Panc1 (cell line): Measurements from ENCODE around the gene NTNG1. TPM values are rescaled to one million over a fixed set of nuclear protein-coding genes. Genes with fewer than 3 reads are reported as not detected.

Experiments
- ATAC-seq: fragments of 200-7000 bp; cut with Tn5 transposase; 2 replicates; pipeline ENCODE4 v1.9.1; 2020; ENCODE audit warnings: mild to moderate bottlenecking, moderate library complexity
- BruUV-seq: library from RNA; stranded (reverse); fragments of 400-500 nt; replicated peaks from 2 replicates; lab custom pipeline; 2021; lab: Mats Ljungman, UMichigan
- CTCF ChIA-PET: fragments of 300-600 bp; sonication (Branson Sonifier 250); formaldehyde crosslinking; loops from one replicate; lab custom pipeline; 2022; ENCODE audit warnings: antibody characterized with exemption; lab: Charles Lee
- POLR2A ChIA-PET: fragments of 300-600 bp; sonication (Branson Sonifier 250); formaldehyde crosslinking; loops from one replicate; lab custom pipeline; 2022; ENCODE audit warnings: antibody characterized with exemption; lab: Charles Lee
- DNase-seq: peaks from one replicate; pipeline ENCODE4 v3.0.0-alpha.2; 2010; ENCODE audit warnings: low read depth, low spot score
- H3K27ac ChIP-seq: 2 replicates; pipeline ENCODE4 v1.5.1; 2011; ENCODE audit warnings: mild to moderate bottlenecking, low read length, inconsistent platforms
- H3K27me3 ChIP-seq: fragments of 200-500 bp; sonication (Bioruptor generic); 2 replicates; pipeline ENCODE4 v1.6.0; 2014; ENCODE audit warnings: low read length, inconsistent platforms; ENCODE audit not compliant: control insufficient read depth, insufficient read depth
- H3K36me3 ChIP-seq: fragments of 200-500 bp; sonication (Bioruptor generic); 2 replicates; pipeline ENCODE4 v1.5.1; 2014; ENCODE audit warnings: inconsistent platforms, mild to moderate bottlenecking, low read length, moderate library complexity; ENCODE audit not compliant: control insufficient read depth, insufficient read depth
- H3K4me1 ChIP-seq: 2 replicates; pipeline ENCODE4 v1.5.1; 2011; ENCODE audit warnings: inconsistent platforms, mild to moderate bottlenecking, low read length, moderate library complexity; ENCODE audit not compliant: control insufficient read depth, insufficient read depth
- H3K4me3 ChIP-seq, 2 experiments: 2 replicates each; pipeline ENCODE4 v1.5.1; 2011 to 2012; ENCODE audit warnings: low read depth in 2 of 2, low read length in 2 of 2, mild to moderate bottlenecking in 2 of 2, inconsistent platforms in 1 of 2, moderate library complexity in 1 of 2
- H3K9me3 ChIP-seq: fragments of 200-500 bp; sonication (Bioruptor generic); 2 replicates; pipeline ENCODE4 v1.5.1; 2014; ENCODE audit warnings: low read depth, mild to moderate bottlenecking, inconsistent platforms, low read length, moderate library complexity; ENCODE audit not compliant: control insufficient read depth, insufficient read depth
- POLR2AphosphoS5 ChIP-seq: IDR thresholded peaks from 2 replicates; pipeline ENCODE4 v1.6.1; 2012; ENCODE audit warnings: mild to moderate bottlenecking, low read depth, low read length, moderate library complexity
- SIN3A ChIP-seq: IDR thresholded peaks from 2 replicates; pipeline ENCODE4 v1.6.1; 2012; ENCODE audit warnings: low read depth, mild to moderate bottlenecking, low read length, moderate library complexity, borderline replicate concordance; ENCODE audit not compliant: insufficient read depth
- TCF7L2 ChIP-seq: IDR thresholded peaks from 2 replicates; pipeline ENCODE4 v1.6.1; 2011; ENCODE audit warnings: mild to moderate bottlenecking, low read depth, low read length, inconsistent platforms
- in situ Hi-C: cut with HindIII; loops from 2 replicates; pipeline ENCODE4 v1.10.0; 2016; ENCODE audit warnings: low sequenced_read_pairs, low pct_unique_long_range_greater_than_20kb
- intact Hi-C: fragments of 100-400 bp; cut with micrococcal nuclease; formaldehyde crosslinking; loops from one replicate; pipeline ENCODE4 v1.10.0; 2022; ENCODE audit not compliant: unreplicated experiment
- total RNA-seq: library from RNA; stranded (reverse); gene quantifications from one replicate; pipeline ENCODE4 v1.2.1, GENCODE V29; 2021; ENCODE audit not compliant: unreplicated experiment
- TF ChIP-seq, protein P1 (sequence below): fragments of 450-650 bp; IDR thresholded peaks from 2 replicates; pipeline ENCODE4 v1.5.1; 2017; ENCODE audit warnings: mild to moderate bottlenecking
- TF ChIP-seq, protein P2 (sequence below), 2 experiments: IDR thresholded peaks; 2 replicates each; pipeline ENCODE4 v1.6.1; 2011 to 2012; ENCODE audit warnings: low read depth in 2 of 2, control low read depth in 1 of 2, low read length in 1 of 2, mild to moderate bottlenecking in 1 of 2, moderate library complexity in 1 of 2; ENCODE audit not compliant: insufficient read depth in 1 of 2

Gene NTNG1
- total RNA-seq, 1 experiment from 2014 or later = 0.13 TPM

DNA sequence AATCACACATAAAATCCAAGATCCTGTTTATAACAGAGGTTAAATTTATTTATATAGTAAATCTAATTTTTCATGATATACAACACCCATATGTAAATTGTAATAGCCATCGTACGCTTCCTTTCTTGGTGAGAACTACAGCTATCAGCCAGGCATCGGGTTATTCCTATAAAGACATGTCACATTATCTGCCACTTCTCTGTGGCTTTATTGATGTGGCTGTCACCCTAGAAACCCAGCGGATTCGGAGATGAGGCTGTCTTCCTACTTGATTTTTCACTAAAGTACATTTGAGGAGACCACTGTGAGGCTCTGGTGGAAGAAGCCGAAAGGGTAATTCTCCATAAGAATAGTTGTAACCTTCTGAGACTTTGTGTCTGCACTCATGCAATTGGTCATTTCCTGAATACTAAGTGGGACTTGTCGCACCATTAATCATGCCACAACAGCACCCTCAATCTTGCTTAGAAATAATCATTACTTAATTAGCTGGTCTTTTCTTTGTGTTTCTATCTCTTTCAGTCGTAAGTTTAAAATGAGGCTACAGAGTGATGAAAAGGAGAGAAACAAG lies 106.0 kb downstream of the NTNG1 start:
- no peak for DNase-seq
- ATAC-seq = no peak
- Histone ChIP-seq H3K27me3 (no peaks in the 10 kb centered on the region), H3K9me3 (no peaks in the 10 kb centered on the region), H3K36me3 (no peaks in the 10 kb centered on the region), H3K27ac (no peak overlapping the region), H3K4me1 (no peaks in the 10 kb centered on the region), H3K4me3 (no peak overlapping the region)
- intact Hi-C loops (no loop called here), in situ Hi-C loops (no loop called here)
- ChIA-PET CTCF (no interaction called here), POLR2A (no interaction called here)
- no peak for TF ChIP-seq POLR2AphosphoS5
- TF ChIP-seq, protein P1, sequence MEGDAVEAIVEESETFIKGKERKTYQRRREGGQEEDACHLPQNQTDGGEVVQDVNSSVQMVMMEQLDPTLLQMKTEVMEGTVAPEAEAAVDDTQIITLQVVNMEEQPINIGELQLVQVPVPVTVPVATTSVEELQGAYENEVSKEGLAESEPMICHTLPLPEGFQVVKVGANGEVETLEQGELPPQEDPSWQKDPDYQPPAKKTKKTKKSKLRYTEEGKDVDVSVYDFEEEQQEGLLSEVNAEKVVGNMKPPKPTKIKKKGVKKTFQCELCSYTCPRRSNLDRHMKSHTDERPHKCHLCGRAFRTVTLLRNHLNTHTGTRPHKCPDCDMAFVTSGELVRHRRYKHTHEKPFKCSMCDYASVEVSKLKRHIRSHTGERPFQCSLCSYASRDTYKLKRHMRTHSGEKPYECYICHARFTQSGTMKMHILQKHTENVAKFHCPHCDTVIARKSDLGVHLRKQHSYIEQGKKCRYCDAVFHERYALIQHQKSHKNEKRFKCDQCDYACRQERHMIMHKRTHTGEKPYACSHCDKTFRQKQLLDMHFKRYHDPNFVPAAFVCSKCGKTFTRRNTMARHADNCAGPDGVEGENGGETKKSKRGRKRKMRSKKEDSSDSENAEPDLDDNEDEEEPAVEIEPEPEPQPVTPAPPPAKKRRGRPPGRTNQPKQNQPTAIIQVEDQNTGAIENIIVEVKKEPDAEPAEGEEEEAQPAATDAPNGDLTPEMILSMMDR = no peak
- TF ChIP-seq, protein P2, sequence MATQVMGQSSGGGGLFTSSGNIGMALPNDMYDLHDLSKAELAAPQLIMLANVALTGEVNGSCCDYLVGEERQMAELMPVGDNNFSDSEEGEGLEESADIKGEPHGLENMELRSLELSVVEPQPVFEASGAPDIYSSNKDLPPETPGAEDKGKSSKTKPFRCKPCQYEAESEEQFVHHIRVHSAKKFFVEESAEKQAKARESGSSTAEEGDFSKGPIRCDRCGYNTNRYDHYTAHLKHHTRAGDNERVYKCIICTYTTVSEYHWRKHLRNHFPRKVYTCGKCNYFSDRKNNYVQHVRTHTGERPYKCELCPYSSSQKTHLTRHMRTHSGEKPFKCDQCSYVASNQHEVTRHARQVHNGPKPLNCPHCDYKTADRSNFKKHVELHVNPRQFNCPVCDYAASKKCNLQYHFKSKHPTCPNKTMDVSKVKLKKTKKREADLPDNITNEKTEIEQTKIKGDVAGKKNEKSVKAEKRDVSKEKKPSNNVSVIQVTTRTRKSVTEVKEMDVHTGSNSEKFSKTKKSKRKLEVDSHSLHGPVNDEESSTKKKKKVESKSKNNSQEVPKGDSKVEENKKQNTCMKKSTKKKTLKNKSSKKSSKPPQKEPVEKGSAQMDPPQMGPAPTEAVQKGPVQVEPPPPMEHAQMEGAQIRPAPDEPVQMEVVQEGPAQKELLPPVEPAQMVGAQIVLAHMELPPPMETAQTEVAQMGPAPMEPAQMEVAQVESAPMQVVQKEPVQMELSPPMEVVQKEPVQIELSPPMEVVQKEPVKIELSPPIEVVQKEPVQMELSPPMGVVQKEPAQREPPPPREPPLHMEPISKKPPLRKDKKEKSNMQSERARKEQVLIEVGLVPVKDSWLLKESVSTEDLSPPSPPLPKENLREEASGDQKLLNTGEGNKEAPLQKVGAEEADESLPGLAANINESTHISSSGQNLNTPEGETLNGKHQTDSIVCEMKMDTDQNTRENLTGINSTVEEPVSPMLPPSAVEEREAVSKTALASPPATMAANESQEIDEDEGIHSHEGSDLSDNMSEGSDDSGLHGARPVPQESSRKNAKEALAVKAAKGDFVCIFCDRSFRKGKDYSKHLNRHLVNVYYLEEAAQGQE (IDR thresholded peaks at IDR 0.05; ENCODE audit: insufficient read depth in 1 of 2, low read depth in 2 of 2, low read length in 1 of 2) = no peak
- TF ChIP-seq SIN3A = no peak
- TF ChIP-seq TCF7L2 = no peak
- no TSS peak for BruUV-seq

DNA sequence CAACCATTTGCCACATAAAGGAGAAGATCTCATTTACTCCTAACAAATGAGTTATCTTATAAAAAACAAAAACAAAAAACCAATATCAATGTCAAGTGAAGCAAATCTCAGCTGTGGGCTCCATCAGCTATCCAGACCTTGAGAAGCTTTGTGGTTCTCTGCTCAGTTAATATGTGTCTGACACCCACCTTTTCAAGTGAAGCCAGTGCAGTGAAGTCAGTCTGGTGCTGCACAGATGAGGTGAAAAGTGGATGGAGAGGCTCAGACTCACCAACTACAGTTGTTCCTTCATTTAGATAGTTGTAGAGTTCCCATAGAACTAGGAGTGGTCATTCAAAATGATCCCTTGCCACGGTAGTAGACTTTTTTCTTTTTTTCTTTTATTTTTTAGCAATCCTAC lies 106.8 kb downstream of the NTNG1 start:
- ChIA-PET POLR2A (no interaction called here), CTCF (no interaction called here)
- H3K27ac ChIP-seq = no peak overlapping the region
- H3K27me3 ChIP-seq = no peaks in the 10 kb centered on the region
- BruUV-seq = no TSS peak
- DNase-seq (no peak), ATAC-seq (no peak)
- no peaks in the 10 kb centered on the region for H3K9me3 ChIP-seq
- in situ Hi-C loops (no loop called here), intact Hi-C loops (no loop called here)
- H3K36me3 ChIP-seq = no peaks in the 10 kb centered on the region
- TF ChIP-seq, protein P1 = no peak
- TF ChIP-seq, protein P2 (IDR thresholded peaks at IDR 0.05; ENCODE audit: insufficient read depth in 1 of 2, low read depth in 2 of 2, low read length in 1 of 2) = no peak
- TF ChIP-seq TCF7L2 = no peak
- H3K4me3 ChIP-seq = no peak overlapping the region
- no peaks in the 10 kb centered on the region for H3K4me1 ChIP-seq
